GM19023 (cell line): Measurements from ENCODE around the gene TNP2.

Source experiments
- ATAC-seq: cut with Tn5 transposase; IDR thresholded peaks from one replicate; pipeline ENCODE4 v1.9.1; 2021; ENCODE audit warnings: mild to moderate bottlenecking, moderate library complexity; ENCODE audit not compliant: unreplicated experiment

Gene TNP2

GRCh38 chr16:11245222-11245737 lies 23.8 kb downstream of the TNP2 start:
- ATAC-seq: no peak

- ATAC-seq: no peak
Measured at GRCh38 chr16:11242658-11243057, 26.5 kb downstream of the TNP2 start.

DNA sequence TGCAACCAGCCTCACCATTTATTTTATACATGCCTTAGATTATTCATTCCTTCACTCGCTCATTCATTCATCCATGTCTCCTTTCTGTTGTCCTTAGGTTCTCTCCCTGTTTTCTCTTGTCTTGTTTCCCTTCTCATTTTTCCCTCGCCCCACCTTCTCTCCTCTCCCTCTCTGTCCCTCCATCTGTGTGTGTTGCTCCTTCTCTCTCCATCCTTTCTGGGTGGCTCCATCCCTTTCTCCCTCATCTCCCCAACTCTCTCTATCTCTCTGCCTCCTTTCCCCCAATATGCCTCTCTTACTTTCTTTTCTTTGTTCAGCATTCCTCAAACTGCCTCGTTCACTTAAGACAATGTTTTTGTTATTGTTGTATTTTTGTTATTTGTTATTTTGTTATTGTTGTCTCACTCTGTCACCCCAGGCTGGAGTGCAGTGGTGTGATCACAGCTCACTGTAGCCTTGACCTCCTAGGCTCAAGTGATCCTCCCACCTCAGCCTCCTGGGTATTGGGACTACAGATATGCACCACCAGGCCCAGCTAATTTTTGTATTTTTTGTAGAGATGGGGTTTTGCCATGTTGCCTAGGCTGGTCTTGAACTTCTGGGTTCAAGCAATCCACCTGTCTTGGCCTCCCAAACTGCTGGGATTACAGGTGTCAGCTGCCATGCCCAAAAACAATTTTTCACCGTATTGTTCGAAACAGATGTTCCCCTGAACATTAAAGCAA lies 27.5 kb downstream of the TNP2 start:
- ATAC-seq: no peak

DNA sequence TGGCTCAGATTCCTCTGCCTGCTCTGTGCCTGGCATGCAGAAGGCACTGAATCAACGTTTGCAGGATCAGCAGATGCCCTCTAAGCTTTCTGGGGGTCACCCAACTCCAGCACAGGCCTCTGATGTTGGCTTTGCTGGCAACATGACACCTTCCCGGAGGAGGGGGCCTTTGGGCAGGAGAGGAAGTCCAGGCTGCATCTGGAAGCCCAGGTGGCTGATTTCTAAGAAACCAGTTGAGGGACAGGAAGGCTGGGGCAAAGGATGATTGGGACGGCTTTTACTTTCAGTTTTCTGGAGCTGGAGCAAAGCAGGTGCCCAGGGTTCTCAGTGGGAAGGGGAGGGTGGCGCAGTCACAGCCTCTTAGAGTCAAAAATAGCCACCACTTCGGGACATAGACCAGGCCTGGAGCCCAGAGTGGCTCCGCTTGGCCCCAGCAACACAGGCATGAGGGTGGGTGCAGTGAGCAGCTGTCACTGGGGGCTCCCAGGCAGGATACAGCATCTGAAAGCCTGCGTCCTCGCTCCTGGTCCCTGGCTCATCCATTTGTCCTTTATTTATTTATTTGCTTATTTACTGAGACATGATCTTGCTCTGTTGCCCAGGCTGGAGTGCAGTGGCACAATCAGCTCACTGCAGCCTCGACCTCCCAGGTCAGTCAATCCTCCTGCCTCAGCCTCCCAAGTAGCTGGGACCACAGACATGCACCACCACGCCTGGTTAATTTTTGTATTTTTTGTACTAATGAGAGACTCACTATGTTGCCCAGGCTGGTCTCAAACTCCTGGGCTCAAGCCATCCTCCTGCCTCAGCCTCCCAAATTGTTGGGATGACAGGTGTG lies 28.3 kb downstream of the TNP2 start:
- no peak for ATAC-seq

GRCh38 chr16:11239644-11240632 lies 29.2 kb downstream of the TNP2 start:
- ATAC-seq: no peak

- ATAC-seq: no peak
Measured at GRCh38 chr16:11238272-11239202, 30.6 kb downstream of the TNP2 start.

DNA sequence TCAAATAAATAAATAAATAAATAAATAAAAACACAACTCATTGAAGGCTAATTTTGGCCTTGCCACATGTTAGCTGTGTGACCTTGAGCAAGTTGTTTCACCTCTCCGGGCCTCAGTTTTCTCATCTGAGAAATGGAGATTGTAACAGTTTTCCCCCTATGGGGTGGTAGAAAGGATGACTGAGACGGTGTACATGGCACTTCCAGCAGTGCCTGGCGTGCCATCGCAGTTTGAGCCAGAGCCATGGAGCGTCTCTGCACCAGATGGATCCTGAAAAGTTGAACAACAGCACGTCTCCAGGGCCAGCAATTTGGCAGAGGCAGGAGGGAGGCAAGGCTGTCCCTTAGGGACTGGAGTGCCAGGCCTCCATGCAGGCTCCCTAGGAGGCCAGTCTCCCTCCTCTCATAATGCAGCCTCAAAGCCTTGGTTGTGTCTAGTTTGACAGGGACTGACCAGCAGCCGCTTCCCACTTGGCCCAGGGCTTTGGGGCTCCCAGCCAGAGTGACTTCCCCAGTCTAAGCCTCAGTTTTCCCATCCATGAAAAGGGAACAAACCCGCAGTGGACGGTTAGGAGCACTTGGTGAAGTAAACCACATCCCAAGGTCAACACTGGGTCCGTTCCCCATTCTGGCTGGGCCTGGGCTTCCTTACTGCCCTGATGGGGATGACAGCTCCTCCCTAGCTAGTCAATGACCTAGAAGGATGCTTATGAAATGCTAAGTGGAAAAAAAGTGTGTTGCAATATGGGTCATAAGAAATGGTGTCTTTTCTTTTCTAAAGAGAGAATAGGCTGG lies 32.5 kb downstream of the TNP2 start:
- no peak for ATAC-seq

DNA sequence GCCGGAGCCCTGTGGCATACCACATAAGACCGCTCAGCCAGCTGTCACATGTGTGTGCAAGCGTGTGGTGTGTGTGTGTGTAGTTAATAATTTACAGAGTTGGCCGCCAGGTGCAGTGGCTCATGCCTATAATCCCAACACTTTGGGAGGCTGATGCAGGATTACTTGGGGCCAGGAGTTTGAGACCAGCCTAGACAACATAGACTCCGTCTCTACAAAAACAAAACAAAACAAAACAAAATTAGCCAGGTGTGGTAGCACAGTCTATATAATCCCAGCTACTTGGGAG lies 33.5 kb downstream of the TNP2 start:
- no peak for ATAC-seq

GRCh38 chr16:11234884-11235702 lies 34.0 kb downstream of the TNP2 start:
- ATAC-seq: no peak

- no peak for ATAC-seq
Measured at GRCh38 chr16:11233727-11234376, 35.3 kb downstream of the TNP2 start.

DNA sequence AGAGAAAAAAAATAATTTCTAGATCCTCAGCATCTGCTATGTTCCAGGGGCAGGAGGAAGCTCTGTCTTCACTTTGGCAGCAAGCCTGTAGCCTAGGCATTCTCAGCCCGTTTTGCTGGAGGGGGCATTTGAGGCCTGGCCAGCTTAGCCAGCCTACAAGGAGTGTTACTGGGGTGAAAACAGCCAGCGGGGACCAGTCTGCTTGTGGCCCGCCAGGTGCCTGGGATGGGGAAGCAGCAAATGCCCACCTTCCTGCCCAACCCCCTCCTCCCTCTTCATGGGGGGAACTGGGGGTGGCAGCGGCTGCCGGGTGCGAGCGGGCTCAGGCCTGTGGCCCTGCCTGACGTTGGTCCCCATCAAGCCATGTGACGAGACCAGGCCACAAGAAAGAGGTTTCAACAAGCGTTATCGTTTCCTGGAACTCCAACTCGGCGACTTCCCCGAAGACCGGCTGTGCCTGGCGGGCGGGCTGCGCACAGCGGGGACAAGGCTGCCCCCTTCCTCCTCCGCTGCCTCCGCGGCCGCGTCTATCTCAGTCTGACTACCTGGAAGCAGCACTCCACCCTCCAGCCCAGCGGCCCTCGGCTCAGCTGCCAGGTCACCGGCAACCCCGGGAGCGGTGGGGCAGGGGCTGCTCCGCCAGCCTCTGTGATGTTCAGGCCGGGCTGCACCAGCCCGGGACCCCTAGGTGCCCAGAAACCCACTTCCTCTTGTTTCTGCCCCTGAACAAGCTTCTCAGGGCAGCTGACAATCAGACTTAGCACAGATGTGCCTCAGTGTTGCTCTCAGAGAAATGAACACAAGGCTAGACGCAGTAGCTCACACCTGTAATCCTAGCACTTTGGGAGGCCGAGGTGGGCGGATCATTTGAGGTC lies 36.0 kb downstream of the TNP2 start:
- ATAC-seq: peak; percentile 59

DNA sequence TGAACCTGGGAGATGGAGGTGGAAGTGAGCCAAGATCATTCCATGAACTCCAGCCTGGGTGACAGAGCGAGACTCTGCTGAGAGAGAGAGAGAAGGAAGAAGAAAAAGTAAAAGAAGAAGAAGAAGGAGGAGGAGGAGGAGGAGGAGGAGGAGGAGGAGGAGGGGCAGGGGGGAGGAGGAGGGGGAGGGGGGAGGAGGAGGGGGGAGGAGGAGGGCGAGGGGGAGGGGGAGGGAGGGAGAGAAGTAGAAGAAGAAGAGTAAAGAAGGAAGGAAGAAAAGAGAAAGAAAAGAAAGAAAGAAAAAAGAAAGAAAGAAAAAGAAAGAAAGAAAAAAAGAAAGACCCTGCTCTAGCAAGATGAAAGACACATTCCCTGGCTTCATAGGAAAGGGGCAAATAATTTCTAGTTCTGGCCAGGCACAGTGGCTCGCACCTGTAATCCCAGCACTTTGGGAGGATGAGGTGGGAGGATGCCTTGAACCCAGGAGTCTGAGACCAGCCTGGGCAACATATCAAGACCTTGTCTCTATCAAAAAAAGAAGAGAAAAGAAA lies 36.7 kb downstream of the TNP2 start:
- no peak for ATAC-seq

DNA sequence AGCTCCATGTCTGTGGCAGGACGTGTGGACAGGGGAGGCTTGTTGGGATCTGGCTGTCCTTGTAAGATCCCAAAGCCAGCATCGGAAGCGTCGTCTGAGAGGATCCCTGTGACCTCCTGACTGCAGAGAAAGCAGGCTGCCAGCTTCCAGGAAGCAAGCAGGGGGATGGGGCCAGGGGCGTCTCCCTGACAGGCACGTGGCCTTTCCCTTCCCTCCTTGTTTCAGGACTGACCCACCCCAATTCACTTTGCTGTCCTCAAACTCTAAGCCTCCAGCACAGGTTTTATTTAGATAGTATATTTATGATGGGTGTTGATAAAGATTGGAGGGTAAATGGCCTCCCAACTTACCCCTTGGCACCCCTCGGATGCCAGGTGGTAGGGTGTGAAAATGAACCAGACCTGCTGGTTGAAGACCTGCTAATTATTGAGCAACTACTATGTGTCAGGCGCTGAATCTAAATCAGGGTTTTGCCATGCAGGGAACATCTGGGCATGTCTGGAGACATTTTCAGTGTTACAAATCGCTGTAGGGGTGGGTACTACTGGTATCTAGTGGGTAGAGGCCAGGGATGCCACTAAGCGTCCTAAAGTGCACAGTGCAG lies 37.7 kb downstream of the TNP2 start:
- ATAC-seq: no peak

DNA sequence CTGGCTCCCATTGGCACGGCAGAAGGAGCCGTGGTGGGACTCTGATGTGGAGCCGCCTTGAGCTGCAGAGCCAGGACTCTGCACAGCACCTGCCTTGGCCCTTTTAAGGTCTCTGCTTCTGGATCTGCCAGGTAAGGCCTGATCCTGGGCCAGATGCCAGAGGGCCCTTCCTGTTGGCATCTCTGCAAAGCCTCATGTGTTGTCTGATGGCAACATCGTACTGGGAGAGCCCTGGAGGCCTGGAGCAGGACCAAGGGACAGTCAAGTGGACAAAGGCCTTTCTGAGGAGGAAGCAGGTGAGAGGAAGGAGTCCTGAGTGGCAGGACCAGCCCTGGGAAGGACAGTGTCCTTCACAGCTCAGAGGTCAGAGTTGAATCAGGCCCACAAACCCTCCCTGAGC lies 39.2 kb downstream of the TNP2 start:
- ATAC-seq: no peak

DNA sequence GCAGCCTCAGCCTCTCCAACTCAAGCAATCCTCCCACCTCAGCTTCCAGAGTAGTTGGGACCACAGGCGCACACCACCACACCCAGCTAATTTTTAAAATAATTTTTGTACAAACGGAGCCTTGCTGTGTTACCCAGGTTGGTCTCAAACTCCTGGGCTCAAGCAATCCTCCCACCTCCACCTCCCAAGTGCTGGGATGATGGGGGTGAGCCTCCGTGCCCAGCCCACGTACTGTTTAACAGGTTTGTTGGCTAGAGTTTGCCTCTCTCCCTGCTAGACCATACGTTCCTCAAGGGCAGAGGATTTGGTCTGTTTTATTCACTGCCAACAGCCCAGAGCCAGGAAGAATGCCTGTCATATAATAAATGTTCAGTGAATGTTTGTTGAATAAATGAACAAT lies 39.7 kb downstream of the TNP2 start:
- ATAC-seq: no peak
